NT2/D1 (cell line): ENCODE measurements around the gene TNXB.

Experiments used
- DNase-seq: peaks from one replicate; pipeline ENCODE4 v3.0.0-alpha.2; 2011; ENCODE audit warnings: low read depth, low spot score
- H3K27me3 ChIP-seq: 2 replicates; pipeline ENCODE4 v1.6.0; 2011; ENCODE audit warnings: mild to moderate bottlenecking; ENCODE audit not compliant: insufficient read length, insufficient read depth
- H3K36me3 ChIP-seq: 2 replicates; pipeline ENCODE4 v1.6.1; 2011; ENCODE audit warnings: mild to moderate bottlenecking, low read length, mixed read lengths; ENCODE audit not compliant: insufficient read depth, insufficient read length
- H3K4me1 ChIP-seq: 2 replicates; pipeline ENCODE4 v1.5.1; 2011; ENCODE audit not compliant: insufficient read depth, insufficient read length
- H3K4me3 ChIP-seq: 2 replicates; pipeline ENCODE4 v1.5.1; 2011; ENCODE audit warnings: low read depth; ENCODE audit not compliant: insufficient read length
- H3K9ac ChIP-seq: 2 replicates; pipeline ENCODE4 v1.6.0; 2011; ENCODE audit warnings: low read depth; ENCODE audit not compliant: insufficient read length
- H3K9me3 ChIP-seq: 2 replicates; pipeline ENCODE4 v1.5.1; 2011; ENCODE audit warnings: mild to moderate bottlenecking, low read length; ENCODE audit not compliant: insufficient read depth
- SUZ12 ChIP-seq: IDR thresholded peaks from 2 replicates; pipeline ENCODE4 v1.6.1; 2011; ENCODE audit not compliant: insufficient read length, insufficient read depth; ENCODE audit errors: extremely low read depth
- YY1 ChIP-seq: IDR thresholded peaks from 2 replicates; pipeline ENCODE4 v1.6.1; 2011; ENCODE audit not compliant: insufficient read length, insufficient read depth
- ZNF274 ChIP-seq: IDR thresholded peaks from 2 replicates; pipeline ENCODE4 v1.6.1; 2011; ENCODE audit warnings: mild to moderate bottlenecking, low read depth, low read length

Gene TNXB

GRCh38 chr6:32082478-32082877 lies 26.7 kb downstream of the TNXB start:
- no peak overlapping the region for H3K9ac ChIP-seq
- no peaks in the 10 kb centered on the region for H3K36me3 ChIP-seq
- H3K4me3 ChIP-seq, result no peak overlapping the region
- H3K4me1 ChIP-seq, result peaks cover 10% of the 10 kb centered on the region
- no peak for DNase-seq
- H3K27me3 ChIP-seq, result peaks cover 7% of the 10 kb centered on the region
- H3K9me3 ChIP-seq, result no peaks in the 10 kb centered on the region
- TF ChIP-seq YY1 (no peak), SUZ12 (no peak)

DNA sequence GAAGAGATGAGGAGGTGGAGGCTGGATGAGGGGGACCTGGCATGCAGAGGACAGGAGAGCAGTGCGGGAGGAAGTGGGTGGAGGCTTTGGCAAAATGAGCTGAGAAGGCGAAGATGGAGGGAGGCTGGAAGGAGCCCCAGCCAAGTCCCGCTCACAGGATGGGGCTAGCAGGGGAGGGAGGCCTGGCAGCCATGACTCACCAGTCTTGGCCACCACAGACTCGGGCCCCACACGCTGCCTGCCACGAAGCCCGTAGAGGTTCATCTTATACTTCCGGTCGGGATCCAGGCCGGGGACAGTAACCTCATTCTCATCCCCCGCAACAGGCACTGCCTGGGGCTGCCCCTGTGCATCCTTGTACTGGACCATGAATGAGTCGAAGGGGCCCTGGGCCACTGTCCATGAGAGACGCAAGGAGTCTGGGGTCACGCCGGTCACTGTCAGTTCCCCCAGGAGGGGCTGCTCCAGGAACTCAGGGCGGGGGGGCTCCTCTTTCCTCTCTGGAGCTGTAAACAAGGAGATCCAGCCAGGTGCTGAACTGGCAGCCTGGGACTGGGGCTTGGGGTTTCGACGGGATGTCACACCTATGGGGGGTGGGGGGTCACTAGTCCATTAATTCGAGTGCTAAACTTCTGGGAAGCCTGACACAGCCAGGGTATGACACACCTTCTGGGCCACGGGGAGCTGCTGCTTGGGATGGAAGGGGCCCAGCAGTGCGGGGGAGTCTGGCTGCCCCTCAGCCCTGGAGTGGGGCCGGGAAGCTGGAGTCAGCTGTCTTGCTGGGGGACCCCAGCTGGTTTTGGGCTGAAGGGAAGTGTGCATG lies 27.8 kb downstream of the TNXB start:
- Histone ChIP-seq H3K27me3 (no peaks in the 10 kb centered on the region), H3K4me1 (peaks cover 10% of the 10 kb centered on the region), H3K4me3 (no peak overlapping the region), H3K9ac (no peak overlapping the region), H3K9me3 (no peaks in the 10 kb centered on the region), H3K36me3 (no peaks in the 10 kb centered on the region)
- no peak for DNase-seq
- TF ChIP-seq YY1 (no peak), SUZ12 (no peak), ZNF274 (no peak)

- H3K36me3 ChIP-seq, result no peaks in the 10 kb centered on the region
- no peaks in the 10 kb centered on the region for H3K27me3 ChIP-seq
- peaks cover 10% of the 10 kb centered on the region for H3K4me1 ChIP-seq
- H3K9me3 ChIP-seq, result no peaks in the 10 kb centered on the region
- H3K9ac ChIP-seq, result no peak overlapping the region
- TF ChIP-seq ZNF274 (no peak), YY1 (no peak), SUZ12 (no peak)
- no peak for DNase-seq
- no peak overlapping the region for H3K4me3 ChIP-seq
Observed at GRCh38 chr6:32079566-32080290, 29.4 kb downstream of the TNXB start.

- Histone ChIP-seq H3K36me3 (no peaks in the 10 kb centered on the region), H3K9ac (no peak overlapping the region), H3K27me3 (no peaks in the 10 kb centered on the region), H3K4me3 (no peak overlapping the region), H3K4me1 (peaks cover 13% of the 10 kb centered on the region), H3K9me3 (no peaks in the 10 kb centered on the region)
- TF ChIP-seq YY1 (no peak), SUZ12 (no peak), ZNF274 (no peak)
- no peak for DNase-seq
Observed at GRCh38 chr6:32076321-32076809, 32.8 kb downstream of the TNXB start.

GRCh38 chr6:32075781-32076180 lies 33.4 kb downstream of the TNXB start:
- Histone ChIP-seq H3K27me3 (no peaks in the 10 kb centered on the region), H3K36me3 (no peaks in the 10 kb centered on the region), H3K9me3 (no peaks in the 10 kb centered on the region), H3K4me3 (no peak overlapping the region), H3K9ac (no peak overlapping the region), H3K4me1 (peaks cover 16% of the 10 kb centered on the region)
- TF ChIP-seq SUZ12 (no peak), ZNF274 (no peak), YY1 (no peak)
- no peak for DNase-seq

DNA sequence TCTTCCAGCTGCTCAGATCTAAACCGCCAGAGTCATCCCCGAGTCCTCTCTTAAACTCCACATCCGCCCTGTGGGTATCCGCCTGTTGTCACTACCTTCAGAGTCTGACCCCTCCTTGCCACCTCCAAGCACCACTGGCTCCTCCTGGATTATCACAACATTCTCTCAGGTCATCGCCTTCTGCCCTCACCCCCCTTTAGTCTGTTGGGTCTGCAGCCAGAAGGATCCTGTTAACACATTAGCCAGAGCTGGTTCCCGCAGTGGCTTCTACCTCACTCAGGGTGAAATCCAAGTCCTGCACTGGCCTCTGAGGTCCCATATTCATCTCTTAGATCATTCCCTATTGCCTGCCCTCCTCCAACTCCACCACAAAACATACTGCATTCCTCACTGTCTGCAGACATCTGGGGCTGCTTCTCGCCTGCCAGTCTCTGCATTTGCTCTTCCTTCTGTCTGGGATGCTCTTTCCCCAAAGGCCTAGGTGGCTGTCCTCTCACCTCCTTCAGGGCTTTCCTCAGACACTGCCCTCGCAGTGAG lies 34.1 kb downstream of the TNXB start:
- no peak for DNase-seq
- TF ChIP-seq YY1, result no peak
- no peak for TF ChIP-seq SUZ12
- no peak for TF ChIP-seq ZNF274
- no peaks in the 10 kb centered on the region for H3K36me3 ChIP-seq
- peaks cover 16% of the 10 kb centered on the region for H3K4me1 ChIP-seq
- no peak overlapping the region for H3K9ac ChIP-seq
- no peaks in the 10 kb centered on the region for H3K27me3 ChIP-seq
- H3K4me3 ChIP-seq, result no peak overlapping the region
- H3K9me3 ChIP-seq, result no peaks in the 10 kb centered on the region

GRCh38 chr6:32073613-32074012 lies 35.5 kb downstream of the TNXB start:
- no peak overlapping the region for H3K4me3 ChIP-seq
- no peaks in the 10 kb centered on the region for H3K36me3 ChIP-seq
- TF ChIP-seq SUZ12 (no peak), ZNF274 (no peak), YY1 (no peak)
- H3K9ac ChIP-seq, result no peak overlapping the region
- no peaks in the 10 kb centered on the region for H3K27me3 ChIP-seq
- no peaks in the 10 kb centered on the region for H3K9me3 ChIP-seq
- DNase-seq, result no peak
- H3K4me1 ChIP-seq, result peaks cover 12% of the 10 kb centered on the region
